K562 (cell line): ENCODE measurements around the gene B3GNT9. TPM values are rescaled to one million over a fixed set of nuclear protein-coding genes. Genes with fewer than 3 reads are reported as not detected.

ENCODE experiments used
- ATAC-seq: fragments of 200-7000 bp; cut with Tn5 transposase; 3 replicates; pipeline ENCODE4 v1.9.1; 2020; ENCODE audit warnings: moderate library complexity
- BruUV-seq: library from RNA; stranded (reverse); fragments of 400-500 nt; replicated peaks from 2 replicates; lab custom pipeline; 2021; lab: Mats Ljungman, UMichigan
- CTCF ChIA-PET: fragments of 300-600 bp; formaldehyde crosslinking; extraction: SDS; loops from one replicate; lab custom pipeline; 2021; ENCODE audit warnings: low intra/inter-chr PET ratio; lab: Yijun Ruan, JAX
- POLR2A ChIA-PET: fragments of 300-600, 350-650 bp; sonication (Branson Sonifier 250); formaldehyde crosslinking; extraction: SDS; loops from one replicate; lab custom pipeline; 2021; ENCODE audit warnings: antibody characterized with exemption, inconsistent platforms; lab: Yijun Ruan, JAX
- DNase-seq, 4 experiments: peaks; one replicate each; pipeline versions ENCODE4 v3.0.0 to v3.0.0-alpha.2; 2011 to 2018; ENCODE audit warnings: low spot score in 3 of 4, mixed read lengths in 3 of 4; ENCODE audit errors: extremely low read depth in 1 of 4
- FAIRE-seq: peaks from 2 replicates; lab custom pipeline; 2011; peaks lifted over from hg19 to GRCh38; lab: Jason Lieb, UNC
- H2AFZ ChIP-seq: 2 replicates; pipeline ENCODE4 v1.6.0; 2011; ENCODE audit warnings: low read depth, low read length, control low read depth, inconsistent platforms
- H3K27ac ChIP-seq: fragments of 200-600 bp; 3 replicates; pipeline ENCODE4 v1.8.0; 2011; ENCODE audit warnings: low read depth, mild to moderate bottlenecking, control low read depth, inconsistent platforms, low read length, moderate library complexity, mixed read lengths; ENCODE audit errors: extremely low read depth
- H3K27me3 ChIP-seq, 2 experiments: fragments of 300-600 bp in 1 of 2; 2 replicates in 1 of 2; 3 replicates in 1 of 2; pipeline versions ENCODE4 v1.6.0 to v1.8.0; 2011; ENCODE audit warnings: inconsistent platforms in 2 of 2, low read length in 2 of 2, mild to moderate bottlenecking in 1 of 2, mixed read lengths in 1 of 2, moderate library complexity in 1 of 2; ENCODE audit not compliant: control insufficient read depth in 2 of 2, insufficient read depth in 2 of 2
- H3K36me3 ChIP-seq: fragments of 300-600 bp; 3 replicates; pipeline ENCODE4 v1.8.0; 2011; ENCODE audit warnings: mild to moderate bottlenecking, low read length, inconsistent platforms; ENCODE audit not compliant: control insufficient read depth, insufficient read depth
- H3K4me1 ChIP-seq, 2 experiments: fragments of 200-600 bp in 1 of 2; replicated peaks in 1 of 2; 2 replicates in 1 of 2; 3 replicates in 1 of 2; pipeline versions ENCODE4 v1.5.1 to v1.8.0; 2011; ENCODE audit warnings: inconsistent platforms in 2 of 2, low read length in 2 of 2, mild to moderate bottlenecking in 1 of 2, mixed read lengths in 1 of 2, moderate library complexity in 1 of 2; ENCODE audit not compliant: control insufficient read depth in 2 of 2, insufficient read depth in 2 of 2
- H3K4me2 ChIP-seq: 2 replicates; pipeline ENCODE4 v1.6.1; 2011; ENCODE audit warnings: low read length, control low read depth, inconsistent platforms, mixed read lengths; ENCODE audit not compliant: insufficient read depth
- H3K4me3 ChIP-seq: fragments of 200-600 bp; sonication (generic), shearing (Covaris generic); 2 replicates; pipeline ENCODE4 v1.5.1; 2016; ENCODE audit warnings: control low read depth, inconsistent platforms
- H3K79me2 ChIP-seq: fragments of 200-600 bp; 3 replicates; pipeline ENCODE4 v1.8.0; 2011; ENCODE audit warnings: low read length, inconsistent platforms; ENCODE audit not compliant: control insufficient read depth, insufficient read depth
- H3K9ac ChIP-seq, 2 experiments: 2 replicates each; pipeline versions ENCODE4 v1.6.0 to v1.6.1; 2011; ENCODE audit warnings: low read depth in 2 of 2, low read length in 2 of 2, control low read depth in 1 of 2, inconsistent platforms in 1 of 2, mild to moderate bottlenecking in 1 of 2, mixed read lengths in 1 of 2; ENCODE audit not compliant: insufficient read depth in 1 of 2
- H3K9me1 ChIP-seq: one replicate; pipeline ENCODE4 v1.6.0; 2011; ENCODE audit warnings: inconsistent platforms, mild to moderate bottlenecking, low read length, moderate library complexity; ENCODE audit not compliant: control insufficient read depth, insufficient read depth
- H3K9me3 ChIP-seq: replicated peaks from 2 replicates; pipeline ENCODE4 v1.5.1; 2011; ENCODE audit warnings: low read depth, low read length, inconsistent platforms; ENCODE audit not compliant: control insufficient read depth, insufficient read depth
- H4K20me1 ChIP-seq: replicated peaks from 2 replicates; pipeline ENCODE4 v1.6.1; 2011; ENCODE audit warnings: low read length, inconsistent platforms, mixed read lengths; ENCODE audit not compliant: control insufficient read depth, insufficient read depth
- CBX2 ChIP-seq: fragments of 200-600 bp; sonication (generic); IDR thresholded peaks from one replicate; pipeline ENCODE4 v1.6.1; 2012; ENCODE audit warnings: mild to moderate bottlenecking, low read length, inconsistent platforms; ENCODE audit not compliant: insufficient read depth, poor library complexity, severe bottlenecking
- CBX3 ChIP-seq, 2 experiments: IDR thresholded peaks; 1 replicate in 1 of 2; 2 replicates in 1 of 2; pipeline ENCODE4 v1.6.1; 2012; ENCODE audit warnings: inconsistent platforms in 2 of 2, low read length in 2 of 2, borderline replicate concordance in 1 of 2, control low read depth in 1 of 2
- MGA ChIP-seq: fragments of 450-650 bp; IDR thresholded peaks from 2 replicates; pipeline ENCODE4 v1.6.1; 2016; ENCODE audit warnings: mild to moderate bottlenecking, moderate library complexity
- NFYB ChIP-seq: IDR thresholded peaks from 2 replicates; pipeline ENCODE4 v1.6.1; 2011; ENCODE audit warnings: mild to moderate bottlenecking, moderate library complexity; ENCODE audit not compliant: insufficient read length; ENCODE audit errors: extremely low read depth
- SMAD1 ChIP-seq: fragments of 150-350 bp; IDR thresholded peaks from 2 replicates; pipeline ENCODE4 v1.6.1; 2014; ENCODE audit warnings: low read length, low read depth; ENCODE audit not compliant: partially characterized antibody
- SOX6 ChIP-seq: fragments of 450-650 bp; IDR thresholded peaks from 2 replicates; pipeline ENCODE4 v1.6.1; 2014; ENCODE audit warnings: mild to moderate bottlenecking
- WGBS: fragments of 100-300 bp; shearing (Covaris generic); methylation state at CpG from one replicate; pipeline ENCODE4 v1.1.6; 2016; ENCODE audit warnings: low coverage, mixed read lengths; ENCODE audit not compliant: insufficient coverage; ENCODE audit errors: missing lambda C conversion rate; 5-methylcytosine and 5-hydroxymethylcytosine counted together
- in situ Hi-C: fragments of 300-500 bp; cut with MboI; formaldehyde crosslinking; loops from 4 replicates; pipeline ENCODE4 v1.15.0; 2018; ENCODE audit warnings: inconsistent platforms, mixed read lengths
- intact Hi-C: fragments of 100-400 bp; cut with micrococcal nuclease; formaldehyde crosslinking; loops from 2 replicates; pipeline ENCODE4 v1.14.2; 2022
- polyA plus RNA-seq, 8 experiments: library from polyadenylated mRNA; depleted of rRNA in 4 of 8; stranded (reverse) in 5 of 8; unstranded in 3 of 8; fragments of >200 nt; fragmentation: Nextera tagmentation in 2 of 8; fragmentation: Illumina TruSeq in 1 of 8; extraction: Ambion mirVana in 2 of 8; extraction: Trizol in 1 of 8; gene quantifications; 2 replicates each; pipeline versions ENCODE4 v1.2.1 to v1.2.3, GENCODE V29; 2011 to 2014; ENCODE audit warnings: inconsistent platforms in 1 of 8, missing spikeins in 1 of 8
- total RNA-seq, 7 experiments: library from RNA; depleted of rRNA in 6 of 7; stranded (reverse); fragments of >200 nt in 6 of 7; fragmentation: Illumina TruSeq in 2 of 7; extraction: Trizol in 2 of 7; gene quantifications; 2 replicates each; pipeline versions ENCODE4 v1.2.1 to v1.2.3, GENCODE V29; 2011 to 2021; ENCODE audit warnings: low replicate concordance in 1 of 7

B3GNT9 gene
- total and polyA plus RNA-seq, 9 of the 15 experiments (the other 6 are each of a cell fraction or from before 2014, with no cell fraction given) = 0.01 to 1.8 (median 1.1) TPM; not detected in 1

- TF ChIP-seq SOX6 = peak; percentile 34; the same call in 1 of the 2 replicates
These were observed 7.3 kb upstream of the B3GNT9 start (continued) for GRCh38 chr16:67157892-67158635.

- BruUV-seq = no TSS peak
- intact Hi-C loops = loop anchor here (5.0 kb wide), 1 partner anchor 180 kb away; no protein-coding TSS in a partner anchor
- TF ChIP-seq CBX3 (IDR thresholded peaks at IDR 0.05; ENCODE audit: borderline replicate concordance in 1 of 2, low read length in 2 of 2) (no peak), CBX2 (no peak), MGA (no peak), NFYB (no peak), SMAD1 (no peak)
These were observed 6.4 kb upstream of the B3GNT9 start for GRCh38 chr16:67157106-67157748.

More at GRCh38 chr16:67157106-67157748, 6.4 kb upstream of the B3GNT9 start:
- Histone ChIP-seq H3K4me1 (peaks cover 20 to 57% of the 10 kb centered on the region in 2 experiments), H3K36me3 (peaks cover under 1% of the 10 kb centered on the region; the same call in 1 of the 3 replicates), H3K9ac (no peak overlapping the region), H3K9me3 (no peaks in the 10 kb centered on the region), H3K27me3 (no peaks in the 10 kb centered on the region), H4K20me1 (peaks cover 16% of the 10 kb centered on the region), H2AFZ (no peak overlapping the region), H3K9me1 (no peaks in the 10 kb centered on the region), H3K4me3 (no peak overlapping the region), H3K4me2 (no peak overlapping the region), H3K79me2 (peaks cover 28% of the 10 kb centered on the region), H3K27ac (no peak overlapping the region)
- FAIRE-seq (peak; percentile 42), DNase-seq (no peak), ATAC-seq (no peak)
- ChIA-PET CTCF (no interaction called here), POLR2A (interaction anchor here (1.2 kb wide), 1 partner anchor 16 kb away, joined by 3 read pairs; no protein-coding TSS in a partner anchor)
- in situ Hi-C loops = loop anchor here (5.0 to 25.0 kb wide), 2 partner anchors 140 to 195 kb away; partner anchors contain the start of gene CES3
- WGBS = 43% methylated on average over 7 of the region's 7 CpGs
